GM18505 (cell line): Measurements from ENCODE around the gene PTPN3.

ENCODE experiments used
- ATAC-seq: cut with Tn5 transposase; IDR thresholded peaks from one replicate; pipeline ENCODE4 v1.9.1; 2021; ENCODE audit not compliant: unreplicated experiment
- POLR2A ChIP-seq: IDR thresholded peaks from 4 replicates; pipeline ENCODE4 v1.6.1; 2011; ENCODE audit warnings: borderline replicate concordance; ENCODE audit not compliant: insufficient read depth, insufficient read length; ENCODE audit errors: extremely low read depth

Gene PTPN3

GRCh38 chr9:109497226-109498153 is 617 bp downstream of the PTPN3 start:
- no peak for ATAC-seq
- TF ChIP-seq POLR2A: no peak

GRCh38 chr9:109496841-109497225 is 1.3 kb downstream of the PTPN3 start:
- no peak for ATAC-seq
- no peak for TF ChIP-seq POLR2A

- ATAC-seq: no peak
- TF ChIP-seq POLR2A: no peak
These were observed 1.9 kb downstream of the PTPN3 start for GRCh38 chr9:109496218-109496617.

GRCh38 chr9:109493648-109494047 is 4.5 kb downstream of the PTPN3 start:
- no peak for ATAC-seq
- TF ChIP-seq POLR2A: no peak

- no peak for ATAC-seq
- TF ChIP-seq POLR2A: no peak
These were observed 6.5 kb downstream of the PTPN3 start for GRCh38 chr9:109491590-109491989.

GRCh38 chr9:109488791-109489492 is 9.2 kb downstream of the PTPN3 start:
- ATAC-seq: no peak
- no peak for TF ChIP-seq POLR2A

- no peak for TF ChIP-seq POLR2A
- no peak for ATAC-seq
These were observed 9.8 kb downstream of the PTPN3 start for GRCh38 chr9:109488351-109488750.

- no peak for ATAC-seq
These were observed 10.9 kb downstream of the PTPN3 start for GRCh38 chr9:109487247-109487646.

GRCh38 chr9:109483744-109484429 is 14.2 kb downstream of the PTPN3 start:
- no peak for ATAC-seq

More at GRCh38 chr9:109487247-109487646, 10.9 kb downstream of the PTPN3 start:
- no peak for TF ChIP-seq POLR2A

GRCh38 chr9:109482391-109482916 is 15.7 kb downstream of the PTPN3 start:
- ATAC-seq: no peak
- TF ChIP-seq POLR2A: no peak

More at GRCh38 chr9:109483744-109484429, 14.2 kb downstream of the PTPN3 start:
- TF ChIP-seq POLR2A: no peak

- TF ChIP-seq POLR2A: no peak
- ATAC-seq: no peak
These were observed 16.3 kb downstream of the PTPN3 start for GRCh38 chr9:109481856-109482255.

- no peak for TF ChIP-seq POLR2A
- no peak for ATAC-seq
These were observed 18.3 kb downstream of the PTPN3 start for GRCh38 chr9:109479822-109480221.
